ENCODE measurements around the gene S100G.
"Not testable (repeated sequence)": the region's sequence is repeated elsewhere in the genome, so short reads cannot be mapped to it uniquely, and the experiment has no call there.

The S100G gene, protein sequence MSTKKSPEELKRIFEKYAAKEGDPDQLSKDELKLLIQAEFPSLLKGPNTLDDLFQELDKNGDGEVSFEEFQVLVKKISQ

GRCh38 chrX:16649858-16650257 is at the start of gene S100G:
S100G (plus strand) TSS chrX:16650158; CDS start chrX:16651007, 849 bp downstream.
- no peak for DNase-seq (ENCODE audit: low read depth)

- no peak for DNase-seq (ENCODE audit: low read depth)
Measured at GRCh38 chrX:16601885-16602284, 48.1 kb upstream of the S100G start.

DNA sequence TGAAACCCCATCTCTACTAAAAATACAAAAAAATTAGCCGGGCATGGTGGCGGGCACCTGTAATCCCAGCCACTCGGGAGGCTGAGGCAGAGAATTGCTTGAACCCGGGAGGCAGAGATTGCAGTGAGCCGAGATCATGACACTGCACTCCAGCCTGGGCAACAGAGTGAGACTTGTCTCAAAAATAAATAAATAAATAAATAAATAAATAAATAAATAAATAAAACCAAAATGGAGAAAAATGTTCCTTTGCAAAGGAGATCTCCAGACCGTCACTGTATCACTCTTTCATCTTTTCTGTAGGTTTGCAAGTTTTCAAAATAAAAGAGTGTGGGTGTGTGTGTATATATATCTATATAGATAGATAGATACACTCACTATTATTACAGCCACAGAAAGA is 46.7 kb upstream of the S100G start:
- not testable (repeated sequence) for DNase-seq (ENCODE audit: low read depth)

GRCh38 chrX:16603822-16604221 is 46.1 kb upstream of the S100G start:
- DNase-seq (ENCODE audit: low read depth) = no peak

DNA sequence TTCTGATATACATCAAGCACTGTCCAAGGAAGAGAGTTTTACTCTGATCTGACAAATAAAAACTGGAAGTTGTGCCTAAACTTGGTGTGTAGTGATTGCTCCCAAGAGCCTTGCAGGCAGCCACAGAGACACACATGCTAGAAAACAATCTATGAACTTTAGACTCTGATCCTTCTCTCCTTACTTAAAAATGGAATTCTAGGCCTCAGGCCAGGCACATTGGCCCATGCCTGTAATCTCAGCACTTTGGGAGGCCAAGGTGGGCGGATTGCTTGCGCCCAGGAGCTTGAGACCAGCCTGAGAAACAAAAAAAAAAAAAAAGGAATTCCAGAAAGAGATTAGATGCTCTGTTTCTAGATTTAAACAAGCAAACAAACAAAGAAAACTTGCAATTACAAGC is 45.6 kb upstream of the S100G start:
- no peak for DNase-seq (ENCODE audit: low read depth)

GRCh38 chrX:16606142-16606720 is 43.7 kb upstream of the S100G start:
- no peak for DNase-seq (ENCODE audit: low read depth)

DNA sequence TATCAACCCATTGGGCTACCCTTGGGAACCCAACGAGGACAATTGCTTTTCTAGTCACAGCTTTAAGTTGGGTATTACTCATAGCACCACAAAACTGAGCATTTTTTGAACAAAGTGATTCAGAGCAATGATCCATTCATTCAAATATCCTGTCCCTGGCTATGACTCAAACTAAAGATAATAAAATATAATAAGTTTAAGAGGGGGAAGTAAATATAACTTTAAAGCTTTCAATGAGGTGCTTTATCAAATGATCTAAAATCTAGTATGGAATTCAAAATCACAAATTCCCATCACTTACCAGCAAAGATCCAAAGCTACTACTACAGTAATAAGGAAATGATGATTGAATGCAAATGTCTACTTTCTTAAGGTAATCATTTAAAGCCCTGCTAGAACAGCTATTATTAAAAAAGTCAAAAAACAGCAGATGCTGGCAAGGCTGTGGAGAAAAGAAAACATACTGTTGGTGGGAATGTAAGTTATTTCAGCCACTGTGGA is 39.8 kb upstream of the S100G start:
- DNase-seq (ENCODE audit: low read depth) = no peak

DNA sequence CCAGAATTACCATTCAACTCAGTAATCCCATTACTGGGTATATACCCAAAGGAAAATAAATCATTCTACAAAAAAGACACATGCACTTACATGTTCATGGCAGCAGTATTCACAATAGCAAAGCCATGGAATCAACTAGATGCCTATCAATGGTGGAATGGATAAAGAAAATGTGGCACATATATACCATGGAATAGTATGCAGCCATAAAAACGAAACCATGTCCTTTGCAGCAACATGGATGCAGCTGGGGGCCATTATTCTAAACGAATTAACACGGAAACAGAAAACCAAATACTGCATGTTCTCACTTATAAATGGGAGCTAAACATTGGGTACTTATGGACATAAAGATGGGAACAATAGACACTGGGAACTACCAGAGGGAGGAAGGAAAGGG is 39.3 kb upstream of the S100G start:
- not testable (repeated sequence) for DNase-seq (ENCODE audit: low read depth)

- DNase-seq (ENCODE audit: low read depth) = no peak
Measured at GRCh38 chrX:16612257-16612897, 37.6 kb upstream of the S100G start.

DNA sequence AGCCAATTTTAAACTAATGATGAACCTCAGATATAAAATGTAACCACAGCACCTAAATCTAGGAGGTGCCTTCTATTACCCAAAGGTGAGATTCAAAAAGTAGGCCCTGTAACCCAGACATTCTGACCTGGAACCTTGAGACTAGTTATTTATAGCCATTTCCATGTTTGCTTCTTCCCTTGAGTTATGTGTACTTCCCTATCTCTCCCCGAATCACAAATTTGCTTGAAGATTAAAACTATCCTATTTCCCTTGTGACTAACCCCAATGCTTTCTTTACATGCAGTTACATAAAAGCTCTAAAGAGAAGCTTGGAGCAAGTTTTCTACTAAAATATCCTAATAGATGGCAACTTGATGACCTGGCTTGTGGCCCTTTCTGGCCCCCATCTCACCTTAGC is 32.6 kb upstream of the S100G start:
- DNase-seq (ENCODE audit: low read depth) = no peak

GRCh38 chrX:16618422-16618821 is 31.5 kb upstream of the S100G start:
- DNase-seq (ENCODE audit: low read depth) = no peak

GRCh38 chrX:16619024-16619423 is 30.9 kb upstream of the S100G start:
- DNase-seq (ENCODE audit: low read depth) = no peak

GRCh38 chrX:16628511-16628910 is 21.4 kb upstream of the S100G start:
- DNase-seq (ENCODE audit: low read depth) = not testable (repeated sequence)

DNA sequence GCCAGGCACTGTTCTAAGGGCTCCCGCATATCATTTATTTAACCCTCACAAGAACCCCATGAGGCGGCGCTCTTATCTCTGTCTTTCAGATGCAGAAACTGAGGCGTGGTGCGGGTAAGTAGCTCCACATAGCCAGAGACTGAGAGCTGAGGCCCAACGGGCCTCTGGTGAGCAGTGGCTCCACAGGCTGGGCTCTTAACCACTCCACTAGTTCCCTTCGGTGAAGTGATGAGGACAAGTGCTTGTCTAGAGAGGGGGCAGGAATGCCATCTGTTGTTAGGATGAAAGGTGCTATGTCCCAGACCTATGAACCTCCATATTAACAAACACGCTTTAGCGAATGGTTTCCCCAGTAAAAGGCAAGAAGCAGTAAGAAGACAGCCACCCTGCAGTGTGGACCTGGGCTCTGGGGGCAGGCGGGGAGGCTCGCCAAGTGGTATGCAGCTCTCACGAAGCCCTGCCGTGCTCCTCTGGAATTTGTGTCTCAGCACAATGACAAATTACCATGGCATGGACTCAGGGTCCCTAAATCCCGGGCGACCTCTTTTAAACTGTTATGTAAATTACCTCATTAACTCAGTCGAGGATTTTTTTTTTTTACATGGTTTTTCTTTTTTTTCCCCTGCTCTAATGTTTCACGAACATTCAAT is 20.9 kb upstream of the S100G start:
- DNase-seq (ENCODE audit: low read depth) = no peak

GRCh38 chrX:16629909-16630308 is 20.0 kb upstream of the S100G start:
- no peak for DNase-seq (ENCODE audit: low read depth)

- no peak for DNase-seq (ENCODE audit: low read depth)
Measured at GRCh38 chrX:16633754-16634153, 16.2 kb upstream of the S100G start.

- no peak for DNase-seq (ENCODE audit: low read depth)
Measured at GRCh38 chrX:16635040-16635439, 14.9 kb upstream of the S100G start.

- DNase-seq (ENCODE audit: low read depth) = no peak
Measured at GRCh38 chrX:16635596-16635995, 14.4 kb upstream of the S100G start.

DNA sequence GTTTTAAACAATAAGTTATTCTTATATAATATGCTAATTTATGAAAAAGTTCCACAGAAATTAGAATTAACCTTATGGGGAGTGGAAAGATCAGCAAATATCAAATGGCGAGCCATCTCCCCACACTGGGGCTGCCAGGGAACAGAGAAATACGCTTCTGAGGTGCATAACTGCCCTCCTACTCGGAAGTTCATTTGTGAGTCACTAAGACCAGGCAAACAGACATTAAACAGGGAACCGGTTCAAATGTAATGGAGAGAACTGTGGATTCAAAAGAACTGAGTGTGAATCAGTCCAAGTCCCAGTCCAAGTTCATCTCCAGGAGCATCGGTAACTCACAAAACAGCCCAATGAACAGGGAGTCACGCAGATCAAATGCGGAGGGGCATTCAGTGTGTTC is 11.4 kb upstream of the S100G start:
- no peak for DNase-seq (ENCODE audit: low read depth)

GRCh38 chrX:16639966-16640365 is 10.0 kb upstream of the S100G start:
- no peak for DNase-seq (ENCODE audit: low read depth)

- no peak for DNase-seq (ENCODE audit: low read depth)
Measured at GRCh38 chrX:16640823-16641222, 9.1 kb upstream of the S100G start.

DNA sequence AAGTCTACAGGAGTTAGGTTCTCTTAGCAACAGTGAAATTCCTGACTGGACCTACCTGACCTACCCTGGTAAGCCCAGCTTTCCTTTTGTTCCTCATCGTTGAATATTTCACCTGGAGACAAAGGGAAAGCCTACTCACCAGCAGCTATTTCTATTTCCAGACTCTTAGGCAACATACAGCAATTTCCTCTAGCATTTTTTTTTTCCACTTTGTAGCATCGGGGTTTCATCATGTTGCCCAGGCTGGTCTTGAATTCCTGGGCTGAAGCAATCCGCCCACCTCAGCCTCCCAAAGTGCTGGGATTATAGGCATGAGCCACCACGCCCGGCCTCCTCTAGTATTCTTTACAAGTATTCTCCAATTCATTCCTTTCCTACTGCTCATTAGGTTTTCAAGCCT is 6.8 kb upstream of the S100G start:
- DNase-seq (ENCODE audit: low read depth) = no peak

Measured in activated T-cell treated with anti-CD3 and anti-CD28 coated beads for 24 hours (primary cell).